IPS-NIHi7 (cell line): ENCODE measurements around the gene ZC3H18.
"Not testable (repeated sequence)": the region's sequence is repeated elsewhere in the genome, so short reads cannot be mapped to it uniquely, and the experiment has no call there.

ENCODE experiments used
- DNase-seq: peaks from one replicate; pipeline ENCODE4 v3.0.0; 2012; ENCODE audit warnings: mixed read lengths; ENCODE audit errors: extremely low spot score

Gene ZC3H18

DNA sequence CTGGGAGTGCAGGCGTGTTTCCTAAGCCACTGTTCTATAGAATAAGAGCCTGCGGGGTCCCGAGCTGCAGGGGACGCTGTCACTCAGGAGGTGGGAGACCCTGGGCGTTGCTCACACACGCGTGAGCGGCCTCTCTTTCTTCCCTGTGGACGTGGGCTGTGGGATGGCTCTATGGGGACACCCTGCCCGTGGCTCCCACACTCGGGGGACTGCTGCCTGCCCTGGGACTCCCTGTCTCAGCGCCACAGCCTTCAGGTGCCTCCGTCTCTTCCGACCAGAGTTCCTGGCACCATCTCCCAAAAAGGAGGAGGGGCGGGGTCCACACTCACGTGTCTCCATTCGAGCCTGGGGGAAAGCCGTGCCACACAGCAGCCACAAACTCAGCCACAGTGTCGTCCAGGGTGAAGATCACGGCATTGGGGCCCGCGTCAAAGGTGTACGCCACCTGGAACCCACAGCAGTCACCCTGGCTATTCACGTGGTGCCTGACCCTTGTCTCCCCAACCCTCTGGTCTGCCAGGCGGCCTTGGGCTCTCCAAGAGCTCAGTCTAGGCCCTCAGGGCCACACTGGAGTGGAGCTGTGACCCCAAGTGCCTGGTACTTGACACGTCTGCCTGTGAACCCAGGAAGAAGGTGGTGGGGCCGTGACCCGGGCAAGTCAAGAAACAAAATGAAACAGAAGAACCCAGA, 84.3 kb downstream of the ZC3H18 start:
- no peak for DNase-seq

- DNase-seq = no peak
These were observed 85.0 kb downstream of the ZC3H18 start for GRCh38 chr16:88655053-88655732.

DNA sequence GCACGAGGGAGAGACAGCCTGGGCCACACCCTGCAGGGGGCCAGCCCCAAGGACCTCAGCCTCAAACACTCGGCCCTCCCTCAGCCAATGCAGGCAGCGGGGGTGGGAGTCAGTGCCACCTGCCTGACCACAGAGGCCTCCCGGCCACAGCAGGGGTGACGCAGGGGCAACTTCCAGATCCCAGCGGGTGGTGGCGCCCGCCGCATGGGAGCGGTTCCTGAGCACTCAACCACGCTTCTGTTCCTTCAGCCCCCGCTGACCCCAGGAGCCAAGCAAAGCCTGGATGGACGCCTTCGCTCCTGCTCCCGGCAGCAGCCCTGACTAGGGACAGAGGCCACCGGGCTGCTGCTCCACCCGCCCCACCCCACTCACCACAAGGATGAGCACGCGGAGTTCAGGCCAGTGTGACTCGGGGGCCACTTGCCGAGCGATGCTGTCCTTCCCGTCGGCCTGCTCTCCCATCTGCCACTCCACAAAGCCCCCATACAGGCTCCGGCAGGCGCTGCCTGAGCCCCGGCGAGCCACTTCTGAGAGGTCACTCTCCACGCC, 85.6 kb downstream of the ZC3H18 start:
- DNase-seq = no peak

DNA sequence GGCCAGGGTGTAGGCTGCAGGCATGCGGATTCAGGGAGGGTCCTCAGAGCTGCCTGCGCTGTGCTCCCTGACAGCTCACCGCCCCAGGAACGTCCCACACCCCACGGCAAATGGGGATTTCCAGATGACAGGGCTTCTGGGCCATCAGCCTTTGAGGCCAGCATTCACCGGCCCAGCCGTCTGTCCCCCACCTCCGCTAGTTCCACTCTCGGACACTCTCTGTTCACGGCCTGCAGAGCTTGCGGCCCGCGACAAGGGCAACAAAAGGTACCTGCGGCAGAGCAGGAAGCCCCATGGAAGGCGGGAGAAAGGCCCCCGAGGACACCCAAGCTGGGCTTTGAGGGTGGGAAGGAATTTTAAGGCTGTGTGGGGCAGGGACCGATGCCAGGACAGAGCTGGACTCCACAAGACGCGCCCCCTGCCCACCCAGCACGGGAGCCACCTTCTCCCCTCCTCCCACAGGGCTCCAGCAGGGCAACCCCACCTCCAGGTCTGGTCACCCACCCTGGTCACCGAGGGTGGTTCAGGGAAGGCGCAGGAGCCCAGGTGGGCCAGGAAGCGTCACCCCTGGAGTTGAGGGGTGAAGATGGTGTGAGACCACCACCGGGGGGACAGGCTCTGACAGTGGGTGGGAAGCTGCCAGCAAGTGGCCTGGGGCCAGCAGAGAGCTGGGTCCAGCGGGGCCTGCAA, 86.2 kb downstream of the ZC3H18 start:
- DNase-seq = no peak

- DNase-seq = no peak
These were observed 87.2 kb downstream of the ZC3H18 start for GRCh38 chr16:88657371-88657770.

DNA sequence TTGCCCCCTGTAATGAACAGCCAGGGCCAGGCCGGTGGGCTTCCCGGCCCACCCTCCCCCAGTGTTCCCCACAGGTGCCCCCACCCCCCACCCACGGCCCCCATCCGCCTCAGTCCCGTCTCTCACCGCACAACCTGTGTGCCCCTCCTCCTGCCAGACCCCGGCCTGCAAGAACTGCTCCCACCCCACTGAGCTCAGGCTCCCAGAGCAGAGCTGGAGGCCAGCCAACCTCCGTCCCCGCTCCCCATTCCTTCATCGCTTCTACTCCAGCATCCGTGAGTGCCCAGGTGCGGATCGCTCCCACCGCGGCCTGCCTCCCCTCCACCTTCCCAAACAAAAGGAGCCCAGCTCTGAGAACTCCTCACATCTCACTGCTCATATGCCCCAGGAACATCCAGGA, 88.5 kb downstream of the ZC3H18 start:
- no peak for DNase-seq

- DNase-seq = no peak
These were observed 89.0 kb downstream of the ZC3H18 start for GRCh38 chr16:88659160-88659559.

- DNase-seq = no peak
These were observed 91.3 kb downstream of the ZC3H18 start for GRCh38 chr16:88661468-88661867.

GRCh38 chr16:88662222-88662842, 92.1 kb downstream of the ZC3H18 start:
- DNase-seq = no peak

- DNase-seq = peak; percentile 100
These were observed 92.8 kb downstream of the ZC3H18 start, which contains the start of gene MVD for GRCh38 chr16:88662843-88663606. TSS of gene MVD (minus strand) at chr16:88663091. CDS start at chr16:88663080, 11 bp downstream.

- DNase-seq = no peak
These were observed 94.9 kb downstream of the ZC3H18 start for GRCh38 chr16:88665148-88665547.

GRCh38 chr16:88665570-88665969, 95.4 kb downstream of the ZC3H18 start:
- no peak for DNase-seq

DNA sequence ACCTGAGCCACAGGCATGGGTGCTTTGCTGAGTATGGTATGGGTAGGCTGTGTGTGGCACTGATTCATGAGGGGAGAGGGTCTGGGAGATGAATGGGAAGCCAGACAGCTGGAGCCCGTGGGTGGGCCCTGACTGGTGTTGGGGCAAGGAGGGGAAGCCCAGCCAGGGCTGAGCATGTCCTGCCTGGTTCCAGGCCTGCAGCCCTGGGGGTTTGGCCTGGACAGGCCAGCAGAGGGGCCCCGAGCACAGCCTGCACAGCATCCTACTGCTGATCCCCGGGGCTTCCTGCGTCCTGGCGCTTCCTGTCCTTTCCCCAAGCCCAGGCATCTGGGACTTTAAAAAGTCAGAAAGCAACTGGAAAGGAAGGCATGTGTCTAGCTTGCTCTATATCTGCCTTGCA, 97.3 kb downstream of the ZC3H18 start:
- no peak for DNase-seq

- not testable (repeated sequence) for DNase-seq
These were observed 99.3 kb downstream of the ZC3H18 start for GRCh38 chr16:88669493-88669892.

GRCh38 chr16:88669980-88670379, 99.8 kb downstream of the ZC3H18 start:
- DNase-seq = no peak

GRCh38 chr16:88671806-88672205, 101.6 kb downstream of the ZC3H18 start:
- DNase-seq = no peak

DNA sequence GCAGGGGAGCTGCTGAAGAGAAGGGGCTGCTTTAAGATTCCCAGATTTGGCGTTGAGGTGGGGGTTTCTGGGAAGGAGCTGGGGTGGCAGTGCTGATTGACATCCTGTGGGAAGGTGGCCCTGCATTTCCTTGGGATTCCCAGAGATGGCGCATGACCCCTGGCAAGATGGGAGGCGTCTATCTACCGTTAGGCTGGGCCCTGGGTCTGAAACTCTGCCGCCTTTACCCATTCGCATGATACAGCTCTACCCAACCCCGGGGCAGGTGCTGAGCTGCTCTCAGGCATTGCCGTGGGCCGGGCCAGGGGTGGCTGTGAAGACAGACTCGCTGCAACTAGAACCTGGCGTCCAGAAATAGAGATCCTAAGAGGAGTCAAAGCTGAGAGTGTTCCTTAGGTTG, 102.6 kb downstream of the ZC3H18 start:
- DNase-seq = peak; percentile 86

DNA sequence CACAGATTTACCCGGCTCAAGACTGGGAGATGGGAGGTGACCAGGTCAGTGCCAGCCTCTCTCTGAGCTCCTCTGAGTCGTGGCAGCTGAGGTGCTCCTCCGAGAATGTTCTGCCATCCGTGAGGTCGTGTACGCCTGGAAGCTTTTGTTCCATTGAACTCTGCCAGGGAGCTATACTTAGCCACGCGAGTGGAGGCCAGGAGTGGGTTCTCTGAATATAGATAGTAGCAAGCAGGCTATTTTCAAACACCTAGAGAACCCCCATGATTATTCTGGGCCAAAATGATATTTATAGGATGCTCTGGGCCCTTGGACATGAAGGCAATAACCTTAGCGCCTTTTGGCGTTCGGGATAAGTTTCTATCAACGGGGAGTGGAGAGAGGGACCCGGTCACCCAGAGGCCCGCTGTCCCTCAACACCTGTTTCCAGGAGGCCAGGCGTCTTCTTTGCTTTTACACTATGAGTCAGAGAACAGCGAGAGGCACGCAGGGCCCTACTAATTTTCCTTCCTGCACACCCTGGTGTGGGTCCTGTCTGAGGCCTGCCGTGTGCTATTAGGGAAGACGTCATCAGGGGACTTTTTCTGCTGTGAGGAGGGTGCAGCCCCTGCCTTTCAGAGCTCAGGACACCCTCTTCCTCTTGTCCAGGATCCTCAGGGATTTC, 103.6 kb downstream of the ZC3H18 start:
- DNase-seq = no peak

DNA sequence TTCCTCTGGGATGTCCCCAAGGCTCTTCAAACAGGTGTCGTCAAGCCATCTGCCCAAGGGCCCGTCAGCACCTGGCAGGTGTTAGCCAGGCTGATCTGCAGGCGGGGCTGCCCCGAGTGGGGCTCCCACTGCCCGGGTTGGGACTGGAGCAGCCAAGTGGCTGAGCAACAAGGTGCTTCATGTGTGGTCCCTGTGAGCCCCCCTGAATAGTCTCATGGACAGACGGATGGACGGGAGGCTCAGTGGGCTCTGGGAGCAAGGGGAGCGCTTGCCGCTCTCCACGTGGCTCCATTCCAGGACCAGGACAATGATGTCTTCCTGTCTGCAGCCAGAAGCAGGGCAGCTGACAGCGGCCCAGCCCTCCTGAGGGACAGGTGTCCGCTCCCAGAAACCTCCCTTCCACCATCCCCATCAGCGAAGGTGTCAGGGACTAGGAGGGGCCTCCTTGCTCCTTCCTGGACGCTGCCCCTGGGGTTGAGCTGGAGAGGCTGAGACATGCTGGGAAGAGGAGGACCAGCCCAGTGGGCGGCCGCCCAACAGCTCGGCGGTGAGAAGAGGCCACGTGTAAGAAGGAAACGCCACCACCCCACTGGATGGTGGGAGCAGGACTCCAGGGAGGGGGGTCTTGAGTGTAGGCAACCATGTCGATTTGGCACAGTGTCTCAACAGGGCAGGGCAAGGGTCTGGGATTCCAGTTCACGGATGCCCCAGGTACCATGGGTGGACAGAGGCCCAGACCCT, 106.5 kb downstream of the ZC3H18 start:
- DNase-seq = no peak

- no peak for DNase-seq
These were observed 107.5 kb downstream of the ZC3H18 start for GRCh38 chr16:88677721-88678120.
